ENCODE results near the gene PXT1.
"Not testable (repeated sequence)": the region's sequence is repeated elsewhere in the genome, so short reads cannot be mapped to it uniquely, and the experiment has no call there.

Gene PXT1, protein sequence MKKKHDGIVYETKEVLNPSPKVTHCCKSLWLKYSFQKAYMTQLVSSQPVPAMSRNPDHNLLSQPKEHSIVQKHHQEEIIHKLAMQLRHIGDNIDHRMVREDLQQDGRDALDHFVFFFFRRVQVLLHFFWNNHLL

DNA sequence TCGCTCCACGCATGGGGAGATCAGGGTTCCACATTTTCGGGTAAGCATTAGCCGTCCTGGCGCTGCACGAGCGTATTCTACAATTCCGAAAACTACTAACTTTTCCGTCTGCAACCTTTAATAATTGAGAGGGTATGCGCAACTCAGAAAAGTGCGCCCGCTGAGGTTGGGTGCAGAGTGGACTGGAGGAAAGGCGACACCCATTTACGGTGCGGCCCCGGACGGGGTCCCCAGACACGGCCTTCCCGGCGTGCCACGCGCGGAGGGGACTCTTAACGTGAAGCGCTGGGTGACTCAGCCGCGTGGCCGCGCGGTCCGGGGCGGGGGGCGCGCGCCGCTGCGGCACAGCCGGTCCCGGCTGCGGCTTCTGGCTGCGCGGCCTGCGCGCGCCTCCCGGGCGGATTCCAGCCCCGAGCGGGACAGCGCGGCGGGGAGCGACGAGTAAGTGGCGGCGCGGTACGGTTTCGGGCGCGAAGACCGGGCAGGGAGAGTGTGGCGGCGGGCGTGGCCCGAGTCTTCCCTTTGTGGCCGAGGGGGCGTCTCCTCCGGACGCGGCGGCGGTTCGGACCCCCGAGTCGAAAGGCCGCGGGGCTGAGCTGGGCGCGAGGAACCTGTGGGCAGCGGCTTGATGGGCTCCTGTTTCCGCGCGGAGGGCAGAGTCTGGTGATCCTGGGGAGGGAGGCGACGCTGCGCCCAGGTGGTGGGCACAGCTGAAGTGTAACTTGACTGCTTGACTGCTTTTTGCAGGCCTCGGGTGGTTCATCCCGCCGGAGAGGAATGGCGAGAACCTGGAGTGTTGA is at the start of gene PXT1, which contains the start of gene KCTD20:
PXT1 (minus strand) TSS at position 184 of the 800 bp plus-strand sequence. CDS start 16,772 bp downstream, outside the sequence.
KCTD20 (plus strand) TSS at position 330 of the 800 bp plus-strand sequence. CDS start 27,098 bp downstream, outside the sequence.
- peak; percentile 96 for DNase-seq

DNA sequence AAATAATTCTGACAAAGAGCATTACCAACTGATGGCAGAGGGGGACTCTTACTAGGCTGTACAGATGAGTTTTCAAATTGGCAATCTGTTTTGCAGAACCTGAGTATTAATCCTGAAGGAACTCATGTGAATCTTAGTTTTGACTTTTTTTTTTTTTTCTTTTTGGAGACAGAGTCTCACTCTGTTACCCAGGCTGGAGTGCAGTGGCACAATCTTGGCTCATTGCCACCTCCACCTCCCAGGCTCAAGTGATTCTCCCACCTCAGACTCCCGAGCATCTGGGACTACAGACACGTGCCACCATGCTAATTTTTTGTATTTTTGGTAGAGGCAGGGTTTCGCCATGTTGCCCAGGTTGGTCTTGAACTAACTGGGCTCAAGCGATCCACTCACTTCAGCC is 49.4 kb upstream of the PXT1 start:
- DNase-seq: no peak

DNA sequence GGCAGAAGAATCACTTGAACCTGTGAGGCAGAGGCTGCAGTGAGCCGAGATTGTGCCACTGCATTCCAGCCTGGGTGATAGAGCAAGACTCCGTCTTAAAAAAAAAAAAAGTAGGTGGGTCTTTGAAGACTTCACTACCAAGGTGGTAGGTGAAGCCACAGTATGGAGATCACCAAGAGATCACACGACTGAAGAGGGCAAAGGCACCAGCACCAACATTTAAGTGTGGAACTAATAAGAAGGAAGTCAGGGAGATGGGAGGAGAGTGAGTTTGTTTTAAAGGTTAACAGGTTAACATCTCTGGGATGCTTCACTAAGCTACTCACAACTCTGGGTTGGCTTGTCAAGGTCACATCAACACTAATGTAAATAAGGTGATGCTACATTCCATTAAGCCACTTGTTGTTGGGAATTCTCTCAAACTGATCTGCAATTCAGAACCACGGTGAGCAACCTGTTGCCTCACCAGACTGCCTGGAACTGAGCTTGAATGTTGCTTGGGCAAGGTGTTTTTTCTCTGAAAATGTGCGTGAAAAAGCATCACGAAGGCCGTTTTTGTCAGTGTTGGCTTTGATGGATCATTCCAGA is 48.8 kb upstream of the PXT1 start:
- DNase-seq: no peak

DNA sequence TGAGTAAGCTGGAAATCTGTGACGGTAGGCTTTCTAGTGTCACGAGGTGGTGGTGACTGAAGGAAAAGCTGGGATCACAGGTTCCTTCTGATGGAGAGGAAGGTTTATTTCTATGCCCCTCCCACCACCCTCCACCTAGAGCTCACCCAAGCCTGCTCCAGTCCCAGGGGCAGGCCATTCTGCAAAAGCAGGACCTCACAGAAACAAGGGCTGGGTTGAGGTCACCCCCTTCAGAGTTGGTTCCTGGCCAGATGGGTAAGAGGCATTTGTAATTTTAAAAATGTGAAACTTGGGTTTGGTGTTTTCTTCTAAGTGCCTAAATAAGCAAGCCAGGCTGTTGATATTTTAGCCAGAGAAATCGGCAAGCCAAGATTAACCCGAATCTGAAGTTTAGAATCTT is 46.8 kb upstream of the PXT1 start:
- no peak for DNase-seq

DNA sequence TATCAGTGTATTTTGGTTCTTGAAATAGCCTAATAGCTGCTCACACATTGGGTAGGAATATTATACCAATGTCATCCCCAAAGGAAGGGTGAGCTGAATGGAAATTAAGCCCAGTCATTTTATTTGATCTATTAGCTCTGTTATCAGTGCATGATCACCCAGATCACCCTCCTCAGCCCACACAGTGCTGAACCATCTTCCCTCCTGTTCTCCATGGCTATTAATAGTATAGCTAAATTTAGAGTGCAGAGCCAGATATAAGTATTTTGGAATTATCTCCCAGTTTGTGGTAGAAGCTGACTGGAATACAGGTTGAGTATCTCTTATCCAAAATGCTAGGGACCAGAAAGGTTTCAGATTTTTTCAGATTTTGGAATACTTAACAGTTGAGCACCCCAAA is 45.6 kb upstream of the PXT1 start:
- no peak for DNase-seq

DNA sequence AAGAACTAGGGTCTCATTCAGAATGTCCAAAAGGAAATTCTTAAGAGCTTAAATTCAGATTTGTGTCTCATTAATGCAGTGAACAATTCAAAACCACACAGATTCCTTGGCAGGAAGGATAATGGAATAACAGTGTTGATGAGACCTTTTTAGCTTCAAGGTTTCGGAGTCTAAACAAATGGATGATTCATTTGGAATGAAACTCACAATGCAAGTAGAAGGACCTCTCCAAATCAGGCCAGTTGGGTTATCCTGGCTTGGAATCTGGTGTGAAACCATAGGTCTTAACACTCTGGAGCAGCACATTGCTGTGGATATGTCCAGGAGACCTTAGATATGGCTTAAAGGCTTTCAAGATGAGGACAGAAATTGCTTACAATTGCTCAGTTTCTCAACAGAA is 45.0 kb upstream of the PXT1 start:
- DNase-seq: no peak

DNA sequence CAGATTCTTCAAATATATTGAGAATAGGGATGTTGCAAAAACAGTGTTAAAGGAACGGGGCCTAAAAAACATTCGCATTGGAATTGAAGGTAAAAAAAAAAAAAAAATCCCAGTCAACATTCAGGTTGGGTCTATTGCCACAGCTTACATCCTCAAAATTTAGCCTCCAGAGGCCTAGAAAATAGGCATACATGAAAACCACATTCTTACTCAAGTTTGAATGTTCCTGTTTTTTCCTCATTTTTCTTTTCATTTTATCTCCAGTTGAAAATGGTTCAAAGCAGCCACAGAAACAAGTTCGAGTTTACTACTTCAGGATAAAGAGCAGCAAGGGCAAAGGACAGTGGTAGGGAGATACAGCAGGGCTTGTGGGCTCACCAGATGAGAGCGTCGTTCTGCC is 42.1 kb upstream of the PXT1 start:
- DNase-seq: no peak

DNA sequence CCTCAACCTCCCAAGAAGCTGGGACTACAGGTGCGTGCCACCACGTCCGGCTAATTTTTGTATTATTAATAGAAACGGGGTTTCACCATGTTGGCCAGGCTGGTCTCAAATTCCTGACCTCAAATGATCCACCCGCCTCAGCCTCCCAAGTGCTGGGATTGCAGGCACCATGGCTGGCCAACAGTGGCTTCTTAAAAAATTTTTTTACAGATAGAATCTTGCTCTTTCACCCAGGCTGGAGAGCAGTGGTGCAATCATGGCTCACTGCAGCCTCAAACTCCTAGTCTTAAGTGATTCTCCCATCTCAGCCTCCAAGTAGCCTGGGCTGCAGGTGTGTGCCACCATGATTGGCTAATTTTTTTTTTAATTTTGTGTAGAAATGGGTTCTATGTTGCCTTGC is 40.7 kb upstream of the PXT1 start:
- DNase-seq: not testable (repeated sequence)

DNA sequence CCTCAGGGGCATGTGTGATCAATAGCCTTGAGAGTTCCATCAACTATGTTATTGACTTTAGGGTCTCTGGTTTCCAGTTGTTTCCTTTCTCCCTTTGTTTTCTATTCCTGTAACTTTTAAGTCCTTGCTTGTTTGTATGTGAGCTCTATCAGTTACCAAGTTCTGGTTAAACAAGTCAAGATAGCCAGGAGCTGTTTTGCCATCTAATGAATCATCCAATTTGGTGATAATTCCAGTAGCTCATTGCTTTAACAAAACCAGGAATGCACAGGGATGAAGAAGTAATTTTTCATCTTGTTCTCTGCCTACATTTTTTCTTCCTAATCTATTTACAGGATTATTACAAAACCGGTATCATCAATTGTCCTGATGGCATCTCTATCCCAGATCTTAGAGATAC is 36.6 kb upstream of the PXT1 start:
- no peak for DNase-seq

DNA sequence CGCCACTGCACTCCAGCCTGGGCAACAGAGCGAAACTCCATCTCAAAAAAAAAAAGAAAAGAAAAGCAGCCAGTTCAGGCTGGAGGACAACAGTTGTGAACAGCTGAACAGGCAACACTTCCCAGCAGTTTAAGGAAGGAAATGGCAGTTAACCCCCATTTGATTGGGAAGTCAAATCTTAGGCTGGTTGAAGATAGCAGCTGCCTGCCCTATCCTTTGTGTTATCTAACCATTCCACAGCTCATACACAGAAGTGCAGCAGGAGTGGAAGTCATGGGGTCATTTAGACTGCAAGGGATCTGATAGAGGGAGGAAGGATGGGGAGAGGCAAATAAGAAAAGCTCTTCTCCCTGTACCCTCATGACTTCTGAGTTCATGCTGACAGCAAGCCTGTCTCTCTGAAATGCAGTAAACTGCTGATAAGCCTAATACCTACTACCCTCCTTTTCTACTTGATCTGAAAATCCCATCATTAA is 35.4 kb upstream of the PXT1 start:
- DNase-seq: peak; percentile 90

DNA sequence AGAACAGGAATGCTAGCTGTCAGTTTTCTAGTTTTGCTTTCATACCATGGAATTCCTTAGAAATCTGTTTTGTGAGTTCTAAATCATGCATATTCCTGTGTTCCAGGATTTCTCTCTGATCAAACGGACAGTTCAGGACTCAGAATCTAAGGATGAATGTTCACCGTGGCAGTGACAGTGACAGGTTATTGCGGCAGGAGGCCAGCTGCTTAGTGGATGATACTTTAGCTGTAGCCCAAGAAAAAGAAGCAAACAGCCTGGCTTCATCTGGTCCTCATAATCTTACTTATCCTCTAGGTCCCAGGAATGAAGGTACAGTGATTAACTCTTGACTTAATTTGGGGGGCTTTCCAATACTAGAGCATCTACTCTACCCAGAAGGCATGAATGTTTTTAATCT is 27.3 kb upstream of the PXT1 start:
- no peak for DNase-seq

DNA sequence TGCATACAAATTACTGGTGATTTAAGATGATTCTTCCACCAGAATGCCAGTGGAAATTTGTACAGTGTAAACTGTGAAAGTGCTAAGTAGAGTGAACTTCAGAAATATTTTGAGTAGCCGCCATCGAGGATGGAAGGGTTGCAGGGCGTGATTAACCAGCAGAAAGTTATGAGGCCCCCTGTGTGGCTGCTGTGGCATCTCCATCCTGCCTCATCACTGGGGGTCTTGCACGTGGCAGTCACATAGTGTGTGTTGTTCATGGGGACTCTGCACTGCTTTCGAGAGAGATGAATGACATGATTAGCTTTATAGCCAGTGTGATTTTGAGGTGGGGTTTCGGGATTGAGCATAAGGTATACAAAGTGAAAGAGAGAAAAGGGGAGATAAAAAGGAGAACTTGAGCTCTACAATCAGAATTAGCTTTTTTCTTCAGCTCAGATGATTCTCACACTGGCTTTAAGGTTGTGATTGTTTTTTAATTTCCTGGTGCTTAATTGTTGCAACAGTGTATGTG is 26.6 kb upstream of the PXT1 start:
- no peak for DNase-seq

DNA sequence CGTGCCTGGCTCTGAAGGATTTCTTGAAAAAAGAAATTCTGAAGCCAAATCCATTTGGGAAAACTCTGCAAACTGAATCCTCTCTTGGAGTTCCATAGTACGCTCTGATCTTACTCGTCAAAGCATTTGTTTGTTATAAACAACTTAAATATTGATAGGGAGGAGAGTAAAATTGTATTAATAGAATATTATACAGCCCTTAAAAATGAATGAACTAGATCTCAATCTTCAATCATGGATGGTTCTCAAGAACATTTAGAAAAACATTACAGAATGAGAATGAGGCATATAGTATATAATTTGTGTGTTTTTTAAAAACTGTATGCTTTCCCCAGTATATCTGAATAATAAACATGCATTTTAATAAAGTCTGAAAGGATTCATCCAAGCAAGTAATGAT is 25.0 kb upstream of the PXT1 start:
- no peak for DNase-seq

DNA sequence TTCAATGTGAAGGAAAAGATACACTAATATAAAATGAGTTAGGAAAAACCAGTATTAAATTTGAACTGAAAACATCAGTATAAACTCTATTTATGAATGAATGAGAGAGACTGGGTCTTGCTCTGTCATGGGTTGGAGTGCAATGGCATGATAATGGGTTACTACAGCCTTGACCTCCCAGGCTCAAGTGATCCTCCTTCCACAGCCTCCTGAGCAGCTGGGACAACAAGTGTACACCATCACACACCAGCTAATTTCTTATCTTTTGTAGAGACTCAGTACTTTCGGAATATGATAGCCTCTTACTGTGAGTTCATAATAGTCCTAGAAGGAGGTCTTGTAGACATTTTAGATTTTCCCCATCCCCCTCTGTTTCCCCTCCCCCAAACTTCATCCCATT is 21.6 kb upstream of the PXT1 start:
- DNase-seq: no peak

DNA sequence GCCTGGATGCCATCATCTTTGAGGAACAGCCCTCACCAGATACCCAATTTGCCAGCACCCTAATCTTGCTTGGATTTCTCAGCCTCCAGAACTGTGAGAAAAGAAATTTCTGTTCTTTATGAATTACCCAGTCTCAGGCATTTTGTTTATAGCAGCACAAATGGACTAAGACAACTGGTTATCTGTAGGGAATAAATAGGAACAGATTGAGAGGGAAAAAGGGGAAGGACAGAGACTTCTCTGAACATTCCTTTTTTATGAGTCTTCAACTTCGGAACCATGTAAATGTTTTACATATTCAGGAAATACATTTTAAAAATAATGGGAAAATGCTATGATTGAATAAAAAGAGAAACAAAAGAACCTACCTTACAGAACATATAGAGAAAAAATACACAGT is 21.0 kb upstream of the PXT1 start:
- no peak for DNase-seq

DNA sequence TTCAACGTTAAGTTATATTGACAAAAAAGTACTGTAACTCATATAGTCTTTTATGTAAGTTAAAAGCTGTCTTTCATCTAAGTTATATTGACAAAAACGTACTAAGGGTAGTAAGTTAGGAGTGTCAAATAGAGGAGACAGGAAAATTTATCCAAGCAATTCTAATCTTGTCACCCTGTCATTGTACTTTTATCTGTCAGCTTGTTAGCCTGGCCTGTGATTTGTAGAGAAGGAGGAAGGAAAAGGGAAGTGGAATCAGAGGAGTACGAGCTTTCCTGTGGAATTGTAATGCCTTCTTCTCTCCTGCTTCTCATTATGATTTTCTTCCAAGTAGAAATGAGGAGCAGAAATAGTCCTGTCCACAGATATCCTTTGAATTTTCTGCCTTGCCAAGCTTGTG is 19.0 kb upstream of the PXT1 start:
- no peak for DNase-seq

DNA sequence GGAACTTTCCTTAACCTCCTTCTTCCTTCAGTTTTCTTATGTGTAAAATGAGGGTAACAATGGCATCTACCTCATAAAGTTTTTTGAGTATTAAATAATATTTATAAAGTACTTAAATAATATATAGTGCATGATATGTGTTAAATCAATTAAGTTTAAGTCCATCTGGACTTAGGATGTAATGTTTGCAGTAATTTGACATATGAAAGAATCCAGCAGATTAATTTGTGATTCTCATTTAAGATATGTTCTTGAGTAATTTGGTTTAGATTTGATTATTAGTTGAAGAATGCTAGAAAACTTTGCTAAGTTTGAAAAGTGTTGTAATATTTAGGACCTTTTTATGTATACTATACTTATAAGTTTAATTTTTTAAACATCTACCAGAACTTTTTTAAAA is 18.3 kb upstream of the PXT1 start:
- DNase-seq: no peak

DNA sequence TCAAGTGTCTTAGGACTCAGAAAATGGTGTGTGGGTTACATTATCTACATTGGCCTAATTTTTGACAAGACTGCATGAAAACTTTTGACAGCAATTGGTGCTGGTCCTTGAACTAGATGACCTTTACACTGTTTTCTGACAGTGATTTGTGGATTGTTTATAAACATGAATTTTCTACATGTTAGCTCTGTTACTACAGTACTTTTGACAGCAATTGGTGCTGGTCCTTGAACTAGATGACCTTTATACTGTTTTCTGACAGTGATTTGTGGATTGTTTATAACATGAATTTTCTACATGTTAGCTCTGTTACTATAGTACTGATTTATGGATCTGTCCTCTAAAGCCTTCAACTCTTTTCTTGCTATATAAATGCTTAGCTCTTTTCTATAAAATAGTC is 16.8 kb upstream of the PXT1 start:
- no peak for DNase-seq

DNA sequence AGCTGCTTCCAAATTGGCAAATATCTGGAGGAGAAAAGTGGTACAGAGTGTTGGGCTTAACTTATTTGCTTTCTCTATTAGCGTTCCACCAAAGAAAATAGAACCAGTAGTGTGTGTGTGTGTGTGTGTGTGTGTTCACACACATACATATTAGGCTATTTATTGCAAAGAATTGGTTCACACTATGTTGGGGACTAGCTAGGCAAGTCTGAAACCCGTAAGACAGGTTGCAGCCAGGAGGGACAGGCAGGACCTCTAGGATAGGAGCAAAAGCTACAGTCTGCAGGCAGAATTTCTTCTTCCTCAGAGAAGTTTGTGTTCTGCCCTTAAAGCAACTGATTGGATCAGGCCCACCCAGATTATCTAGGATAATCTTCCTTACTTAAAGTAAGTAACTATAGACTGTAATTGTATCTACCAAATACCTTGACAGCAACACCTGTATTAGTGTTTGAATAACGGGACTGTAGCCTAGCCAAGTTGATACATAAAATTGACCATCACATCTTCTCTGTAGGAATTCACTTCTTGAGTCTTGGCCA is 12.9 kb upstream of the PXT1 start:
- DNase-seq: no peak

DNA sequence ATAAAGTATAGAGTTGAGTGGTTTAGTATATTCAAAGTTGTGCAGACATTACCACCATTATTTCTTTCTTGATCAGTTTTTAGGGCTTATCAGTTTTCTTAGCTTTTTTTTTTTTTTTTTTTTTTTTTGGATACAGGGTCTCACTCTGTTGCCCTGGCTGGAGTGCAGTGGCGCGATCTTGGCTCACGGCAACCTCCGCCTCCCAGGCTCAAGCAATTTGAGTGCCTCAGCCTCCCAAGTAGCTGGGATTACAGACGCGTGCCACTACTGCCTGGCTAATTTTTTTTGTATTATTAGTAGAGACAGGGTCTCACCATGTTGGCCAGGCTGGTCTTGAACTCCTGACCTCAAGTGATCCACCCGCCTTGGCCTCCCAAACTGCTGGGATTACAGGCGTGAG is 10.2 kb upstream of the PXT1 start:
- not testable (repeated sequence) for DNase-seq

DNA sequence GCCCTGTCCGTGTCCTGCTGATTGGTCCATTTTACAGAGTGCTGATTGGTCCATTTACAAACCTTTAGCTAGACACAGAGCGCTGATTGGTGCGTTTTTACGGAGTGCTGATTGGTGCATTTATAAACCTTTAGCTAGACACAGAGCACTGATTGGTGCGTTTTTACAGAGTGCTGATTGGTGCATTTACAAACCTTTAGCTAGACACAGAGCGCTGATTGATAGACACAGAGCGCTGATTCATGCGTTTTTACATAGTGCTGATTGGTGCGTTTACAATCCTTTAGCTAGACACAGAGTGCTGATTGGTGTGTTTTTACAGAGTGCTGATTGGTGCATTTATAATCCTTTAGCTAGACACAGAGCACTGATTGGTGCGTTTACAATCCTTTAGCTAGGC is 6.5 kb upstream of the PXT1 start:
- DNase-seq: not testable (repeated sequence)

DNA sequence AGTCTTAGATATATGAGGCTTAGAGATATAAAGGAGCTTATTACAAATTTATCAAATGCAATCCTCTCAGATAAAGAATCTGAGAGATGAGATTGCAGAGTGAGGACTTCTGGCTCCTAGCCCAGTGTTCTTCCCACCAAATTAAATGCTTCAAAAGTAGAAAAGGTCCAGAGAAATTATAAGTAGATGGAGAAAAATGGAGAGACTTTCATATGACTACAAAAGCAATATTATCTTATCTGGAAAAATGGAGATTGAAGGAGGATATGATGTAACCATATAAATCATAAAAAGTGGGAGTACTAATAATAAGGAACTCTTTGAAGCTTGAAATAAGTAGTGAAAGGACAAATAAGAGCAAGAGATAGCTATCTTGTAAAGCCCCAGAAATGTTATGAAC is 3.0 kb upstream of the PXT1 start:
- DNase-seq: no peak

DNA sequence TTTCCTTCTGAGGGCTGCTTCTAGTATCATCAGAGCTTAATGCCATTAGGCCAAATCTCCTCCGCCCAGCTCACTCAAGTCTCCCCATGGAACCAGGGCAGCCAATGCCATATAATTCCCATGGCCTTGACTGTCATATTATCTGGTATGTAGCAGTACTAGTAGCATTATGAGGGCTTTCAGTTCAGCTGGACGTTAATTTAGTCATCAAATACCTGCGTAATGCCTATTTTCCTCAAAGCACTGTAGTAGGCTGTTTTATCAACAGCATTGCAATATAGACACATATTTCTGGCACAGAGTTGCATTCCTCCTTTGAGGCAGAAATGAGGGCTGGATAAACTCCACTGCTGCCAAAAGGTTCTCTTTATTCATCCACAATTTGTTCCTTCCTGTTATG is 1.8 kb upstream of the PXT1 start:
- no peak for DNase-seq
